NCI-H187 (cell line): ENCODE data around the gene CHST11.

ENCODE experiments used
- DNase-seq, 2 experiments: peaks; one replicate each; lab custom pipeline; 2025; lab: John Stamatoyannopoulos, UW

Gene CHST11

DNA sequence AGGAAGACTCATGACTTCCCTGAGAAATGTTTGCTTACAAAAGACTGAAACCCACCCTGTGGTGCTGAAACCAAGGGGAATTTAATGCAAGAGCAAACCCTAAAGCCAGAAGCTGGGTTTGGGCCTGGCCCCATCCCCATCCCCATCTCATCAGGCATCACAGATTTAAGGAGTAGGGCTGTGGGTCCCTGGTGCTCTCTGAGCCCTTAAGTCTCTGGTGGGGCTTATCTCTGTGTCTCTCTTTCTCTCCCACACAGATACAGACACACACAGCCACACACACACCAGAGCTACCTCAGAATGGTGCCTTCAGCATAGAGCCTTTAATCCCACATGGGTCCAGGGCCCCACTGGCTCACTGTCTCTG lies 264.3 kb downstream of the CHST11 start:
- no peak for DNase-seq

DNA sequence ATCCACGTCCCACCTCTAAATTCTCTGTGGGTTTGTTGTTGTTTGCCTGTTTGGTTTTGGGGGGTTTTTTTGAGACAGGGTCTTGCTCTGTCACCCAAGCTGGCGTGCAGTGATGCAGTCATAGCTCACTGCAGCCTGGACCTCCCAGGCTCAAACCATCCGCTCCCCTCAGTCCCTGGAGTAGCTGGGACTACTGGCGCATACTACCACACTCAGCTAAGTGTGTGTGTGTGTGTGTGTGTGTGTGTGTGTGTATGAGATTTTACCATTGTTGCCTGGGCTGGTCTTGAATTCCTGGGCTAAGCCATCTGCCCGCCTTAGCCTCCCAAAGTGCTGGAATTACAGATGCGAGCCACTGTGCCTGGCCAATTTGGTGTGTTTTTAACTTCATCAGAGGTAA lies 265.2 kb downstream of the CHST11 start:
- no peak for DNase-seq

DNA sequence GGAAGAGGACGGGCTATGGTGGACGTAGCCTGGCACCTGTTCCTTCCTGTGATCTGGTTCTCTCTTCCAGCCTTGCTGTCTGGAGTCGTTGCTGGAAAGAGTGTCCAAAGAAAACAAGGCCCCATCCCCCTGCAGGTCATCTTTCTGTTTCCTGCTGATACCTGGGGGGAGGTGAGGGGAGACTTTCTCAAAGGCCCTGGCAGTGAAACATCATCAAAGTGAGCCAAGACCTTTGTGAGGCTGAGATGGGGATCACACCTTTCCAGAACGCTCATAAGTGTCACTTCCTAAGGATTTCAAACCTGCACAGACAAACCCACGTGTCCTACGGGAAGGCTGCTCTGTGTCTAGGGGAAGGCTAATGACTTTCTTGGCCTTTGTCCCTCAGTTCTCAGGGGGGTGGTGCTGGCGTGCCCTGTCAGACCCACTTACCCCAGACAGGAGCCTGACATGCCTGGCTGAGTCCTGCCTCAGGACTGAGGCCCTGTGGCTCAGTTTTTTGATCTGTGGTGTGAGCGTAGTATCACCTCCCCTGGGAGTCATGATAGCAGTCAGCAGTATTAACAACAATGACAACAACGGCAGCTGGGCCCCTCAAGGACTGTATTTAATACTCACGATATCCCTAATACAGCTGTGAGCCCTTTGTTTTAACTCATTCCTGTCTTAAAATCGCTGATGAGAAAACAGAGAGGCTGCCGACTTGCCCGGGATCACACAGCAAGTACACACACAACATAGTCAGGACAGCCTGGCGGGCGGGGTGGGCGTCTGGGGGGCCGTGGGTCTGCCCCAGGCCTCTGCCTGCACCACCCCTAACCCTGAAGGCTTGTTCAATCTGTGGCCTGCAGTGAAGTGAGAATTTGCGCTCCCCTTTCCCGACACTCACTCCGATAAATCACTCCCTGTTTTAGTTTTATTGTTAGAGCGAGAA lies 266.1 kb downstream of the CHST11 start:
- no peak for DNase-seq

DNA sequence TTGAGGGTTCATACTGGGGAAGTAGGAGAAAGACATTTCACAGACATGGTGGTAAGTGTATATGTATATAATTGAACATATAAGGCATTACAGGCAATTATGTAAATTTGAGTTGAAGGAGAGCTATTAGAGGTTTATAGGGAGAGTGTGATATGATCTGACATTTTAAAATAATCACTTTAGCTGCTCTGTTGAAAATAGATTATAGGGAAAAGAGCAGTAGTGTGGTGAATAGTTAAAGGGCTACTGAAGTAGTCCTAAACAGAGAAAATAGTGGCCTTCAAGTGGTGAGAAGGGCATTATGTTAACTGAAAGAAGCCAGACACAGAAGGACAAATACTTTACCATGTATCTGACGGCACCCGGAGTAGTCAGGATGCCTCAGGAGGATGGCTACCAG lies 267.1 kb downstream of the CHST11 start:
- no peak for DNase-seq

DNA sequence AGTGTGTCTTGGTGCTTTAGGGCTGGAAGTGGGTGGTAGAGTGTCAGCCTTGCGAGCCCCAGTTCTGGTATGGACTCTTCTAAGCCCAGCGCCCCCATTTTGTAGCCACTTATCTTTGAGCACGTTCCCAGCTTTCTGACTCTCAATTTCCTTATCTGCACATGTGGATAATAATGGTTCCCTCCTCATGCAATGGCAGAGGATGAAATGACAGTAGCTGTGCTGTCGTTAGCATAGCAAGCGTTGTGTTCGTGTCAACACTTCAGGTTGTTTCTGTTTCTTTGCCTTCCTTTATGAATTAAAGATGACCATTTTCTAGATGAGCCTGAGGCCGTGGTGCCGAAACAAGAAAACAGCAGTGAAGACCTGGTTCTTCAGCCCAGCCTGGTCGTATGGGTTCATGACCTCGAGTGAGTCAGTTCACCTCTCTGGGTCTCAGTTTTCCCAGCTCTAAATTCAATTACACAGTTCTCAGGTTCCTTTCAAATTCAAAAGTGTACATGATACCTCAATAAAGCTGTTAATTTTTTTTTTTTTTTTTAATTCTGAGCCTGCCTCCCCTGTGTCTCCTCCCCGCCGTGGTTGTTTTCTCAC lies 268.3 kb downstream of the CHST11 start:
- no peak for DNase-seq

DNA sequence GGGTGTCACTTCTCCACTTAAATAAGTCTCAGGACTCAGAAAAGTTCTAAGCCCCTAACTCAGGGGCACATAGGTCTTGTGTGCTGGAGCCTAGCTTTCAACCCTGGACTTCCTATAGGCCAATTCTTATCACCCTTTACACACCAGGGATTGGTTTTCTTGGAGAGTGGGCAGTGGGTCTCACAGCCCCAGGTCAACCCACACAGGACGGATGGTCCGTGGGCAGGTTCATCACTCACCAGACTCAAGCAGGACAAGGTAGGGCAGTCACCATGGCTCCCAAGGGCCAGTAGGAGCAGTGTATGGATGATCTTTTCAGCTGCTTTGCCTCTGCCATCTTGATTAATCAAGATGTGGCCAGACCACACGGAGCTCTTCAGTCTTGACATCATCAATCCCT lies 268.9 kb downstream of the CHST11 start:
- no peak for DNase-seq

DNA sequence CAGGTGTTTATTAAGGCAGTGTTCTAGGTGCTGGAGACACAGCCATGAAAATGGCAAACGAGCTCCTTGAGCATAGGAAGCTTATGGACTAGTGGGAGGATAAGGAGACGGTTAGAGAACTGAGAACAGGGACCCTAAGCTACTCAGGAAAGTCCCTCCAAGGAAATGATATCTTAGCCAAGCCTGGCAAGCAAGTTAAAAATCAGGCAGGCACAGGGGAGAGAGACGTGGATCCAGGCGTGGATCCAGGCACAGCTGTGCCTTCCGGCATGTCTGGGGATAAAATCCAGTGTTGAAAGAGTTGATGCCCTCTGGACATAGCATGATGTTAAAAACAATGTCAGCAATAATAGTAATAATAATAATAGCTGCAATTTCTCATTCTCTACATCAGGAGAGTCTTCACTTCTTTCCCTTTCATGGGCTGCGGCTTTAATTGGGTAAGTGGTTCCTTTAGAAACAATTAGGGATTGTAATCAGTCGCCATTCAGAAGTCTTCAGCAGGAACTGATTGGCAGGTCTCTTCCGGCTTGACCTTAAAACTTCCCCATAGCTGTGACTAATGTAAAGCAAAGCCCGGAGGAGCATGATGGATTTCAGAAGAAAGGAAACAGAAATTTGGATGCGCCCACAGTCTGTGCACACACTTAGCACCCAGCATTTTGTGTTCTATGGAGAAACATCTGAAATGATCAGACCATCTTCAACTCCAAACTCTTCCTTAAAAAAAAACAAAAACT lies 271.1 kb downstream of the CHST11 start:
- DNase-seq: no peak

DNA sequence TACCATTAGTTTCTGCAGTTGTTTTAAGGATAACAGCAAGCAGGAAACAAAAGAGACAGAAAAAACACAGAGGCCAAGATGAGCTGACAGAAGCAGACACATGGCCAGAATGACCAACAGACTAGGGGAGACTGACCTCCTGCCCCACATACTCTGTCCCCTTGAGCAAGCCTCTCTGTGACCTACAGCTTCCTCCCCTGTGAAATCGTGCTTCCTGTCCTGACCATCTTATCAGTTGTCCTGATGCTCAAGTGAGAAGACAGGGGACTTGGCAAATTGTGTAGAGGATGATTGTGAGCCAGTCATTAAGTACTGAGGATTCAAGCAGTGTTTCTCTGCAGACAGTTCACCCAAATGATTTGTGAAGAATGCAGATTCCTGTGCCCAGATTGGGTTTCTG lies 272.3 kb downstream of the CHST11 start:
- DNase-seq: no peak

DNA sequence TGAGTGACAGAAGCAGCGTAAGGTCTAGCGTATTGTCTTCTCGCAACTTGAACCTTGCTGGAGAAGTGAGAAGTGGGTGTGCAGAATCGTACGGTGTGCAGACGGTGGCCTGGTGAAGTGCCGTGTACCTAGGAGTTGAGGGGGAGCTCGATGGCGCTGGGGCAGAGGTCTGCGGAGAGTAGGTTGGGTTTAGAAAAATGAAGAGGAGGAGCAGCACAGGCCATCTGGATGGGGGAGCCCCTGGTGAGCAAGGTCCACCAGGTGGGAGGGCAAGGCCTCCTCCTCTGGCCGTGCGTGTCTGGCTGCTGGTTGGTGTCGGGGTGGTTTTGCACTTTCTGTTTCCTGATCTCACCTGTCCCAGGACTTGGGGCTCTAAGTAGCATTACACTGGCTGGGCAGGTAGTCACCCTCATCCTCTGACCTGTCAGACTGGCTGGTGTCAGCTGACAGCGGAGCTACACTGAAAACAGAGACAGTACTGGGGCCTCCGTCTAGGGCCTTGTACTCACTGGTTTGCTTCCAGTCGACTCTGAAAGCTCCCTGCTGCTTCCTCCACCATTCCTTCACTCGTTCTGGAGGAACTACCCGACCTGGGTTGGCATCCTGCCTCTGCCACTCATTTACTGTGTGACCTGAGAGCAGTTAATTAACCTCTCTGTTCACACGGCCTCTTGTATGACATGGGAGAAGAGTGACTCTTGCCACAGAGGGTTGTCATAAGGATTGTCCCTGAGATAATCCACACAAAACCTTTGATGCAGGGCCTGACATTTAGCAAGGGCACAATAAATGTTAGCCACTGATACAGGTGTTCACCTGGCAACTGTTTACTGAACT lies 273.1 kb downstream of the CHST11 start:
- DNase-seq: no peak

DNA sequence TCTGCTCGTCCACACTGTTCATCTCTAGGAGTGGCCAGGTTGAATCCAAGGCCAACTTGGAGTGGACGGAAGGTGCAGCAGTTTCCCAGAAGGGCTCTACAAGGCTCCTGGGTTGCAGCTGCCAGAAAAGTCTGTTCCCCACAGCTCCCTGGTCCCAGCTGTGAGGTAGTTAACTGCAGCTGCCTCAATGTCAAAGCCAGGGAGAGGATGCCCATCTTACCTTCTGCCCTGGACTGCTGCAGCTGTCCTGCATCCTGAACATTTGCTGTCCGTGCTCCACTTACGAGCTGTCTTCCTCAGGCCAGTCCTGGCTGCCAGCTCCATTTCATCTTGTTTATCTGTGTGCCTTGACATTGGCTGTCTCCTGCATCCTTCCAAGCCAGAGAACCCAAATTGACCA lies 274.0 kb downstream of the CHST11 start:
- DNase-seq: no peak

DNA sequence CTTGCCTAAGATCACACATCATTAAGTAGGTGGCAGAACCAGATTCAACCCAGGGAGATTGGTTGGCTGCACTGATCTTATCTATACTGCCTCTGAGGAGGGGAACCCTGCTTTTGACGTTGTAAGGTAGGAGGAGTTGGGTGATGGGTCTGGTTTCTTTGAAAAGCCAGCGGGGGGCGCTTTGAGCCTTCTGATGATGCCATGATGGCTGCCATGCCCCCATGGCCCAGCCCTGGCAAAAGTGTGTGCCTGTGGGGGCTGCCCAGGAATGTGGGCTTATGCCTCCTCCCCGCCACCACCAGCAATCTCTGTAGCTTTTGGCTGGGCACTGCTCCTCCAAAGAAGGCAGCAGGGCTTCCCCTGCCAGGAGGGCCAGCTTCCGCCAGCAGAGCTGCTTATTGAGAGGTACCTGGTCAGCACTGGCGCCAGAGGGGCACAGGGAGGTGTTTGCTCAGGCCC lies 277.0 kb downstream of the CHST11 start:
- DNase-seq: no peak

DNA sequence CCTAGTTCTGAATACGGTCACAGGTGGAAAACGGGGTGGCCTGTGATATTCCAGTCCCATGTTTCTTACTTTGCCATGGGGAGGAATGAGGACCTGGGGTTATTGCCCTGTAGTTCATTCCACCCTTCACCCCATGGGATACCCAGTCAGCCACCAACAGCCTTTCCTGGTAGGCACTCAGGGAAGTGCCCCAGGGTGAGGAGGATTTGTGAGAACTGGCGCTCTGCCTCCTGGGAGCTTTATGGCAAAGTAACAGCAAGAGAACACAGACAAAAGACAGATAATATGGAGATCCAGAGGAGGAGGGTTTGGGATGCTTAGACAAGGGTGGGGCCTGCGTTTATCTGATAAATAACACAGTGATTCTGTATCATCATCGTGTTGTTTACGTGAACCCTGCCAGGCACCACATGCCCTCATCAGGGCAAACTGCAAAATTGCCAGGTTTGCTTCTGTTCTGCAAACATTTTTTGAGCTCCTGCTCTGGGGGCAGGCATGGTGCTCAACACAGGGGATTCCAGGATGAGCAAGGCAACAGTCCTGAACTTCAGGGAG lies 277.9 kb downstream of the CHST11 start:
- DNase-seq: no peak

DNA sequence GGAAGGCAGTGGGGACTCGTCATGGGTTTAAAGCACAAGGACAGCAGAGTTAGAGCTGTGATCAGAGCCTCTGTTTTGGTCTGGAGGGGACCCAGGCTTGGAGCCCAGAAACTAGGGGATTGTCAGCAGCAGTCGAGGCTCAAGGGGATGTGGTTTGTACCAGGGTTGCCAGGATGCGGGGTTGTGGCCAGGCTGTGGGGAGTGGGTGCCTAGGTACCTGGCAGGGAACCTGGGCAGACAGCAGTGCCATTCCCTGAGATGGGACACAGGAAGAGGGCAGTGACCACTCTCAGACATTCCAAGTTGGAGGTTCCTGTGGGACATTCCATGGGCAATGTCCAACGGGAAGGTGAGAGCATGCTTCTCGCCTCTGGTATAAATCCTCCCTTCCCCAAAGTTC lies 279.1 kb downstream of the CHST11 start:
- no peak for DNase-seq

DNA sequence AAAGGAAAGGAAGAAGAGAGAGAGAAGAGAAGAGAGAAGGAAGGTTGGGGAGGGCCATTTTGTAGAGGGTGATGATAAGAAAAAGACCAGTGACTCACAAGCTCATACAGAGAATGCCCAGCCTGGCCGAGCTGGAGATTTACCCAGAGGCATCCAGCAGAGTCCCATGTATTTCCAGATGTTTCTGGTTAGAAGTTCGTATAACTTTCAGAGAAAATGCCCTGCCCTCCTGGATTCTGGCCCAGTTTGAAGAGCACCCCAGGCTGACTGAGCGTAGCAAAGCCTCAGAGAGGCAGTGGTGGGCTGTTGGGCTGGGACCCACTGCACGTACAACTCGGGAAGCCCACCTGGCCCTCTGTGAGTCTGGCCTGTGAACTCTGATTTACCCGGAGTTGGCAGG lies 279.6 kb downstream of the CHST11 start:
- DNase-seq: no peak

DNA sequence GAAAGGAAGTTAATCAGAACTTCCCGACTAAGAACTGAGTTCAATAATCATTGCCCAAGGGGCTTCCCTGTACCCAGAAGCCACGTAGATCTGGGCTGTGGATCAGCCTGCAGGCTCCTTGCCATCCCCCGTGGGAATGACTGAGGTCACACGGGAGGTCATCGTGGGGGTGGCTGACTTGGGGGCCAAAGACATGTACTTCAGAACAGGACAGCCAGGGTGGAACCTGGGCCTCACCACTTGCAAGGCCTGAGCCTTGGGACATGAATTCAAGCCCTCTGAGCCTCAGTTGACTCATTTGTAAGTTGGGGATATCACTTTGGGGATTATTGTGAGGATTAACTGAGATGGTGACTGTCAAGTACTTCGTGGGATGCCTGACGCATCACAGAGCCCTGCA lies 280.4 kb downstream of the CHST11 start:
- DNase-seq: no peak

DNA sequence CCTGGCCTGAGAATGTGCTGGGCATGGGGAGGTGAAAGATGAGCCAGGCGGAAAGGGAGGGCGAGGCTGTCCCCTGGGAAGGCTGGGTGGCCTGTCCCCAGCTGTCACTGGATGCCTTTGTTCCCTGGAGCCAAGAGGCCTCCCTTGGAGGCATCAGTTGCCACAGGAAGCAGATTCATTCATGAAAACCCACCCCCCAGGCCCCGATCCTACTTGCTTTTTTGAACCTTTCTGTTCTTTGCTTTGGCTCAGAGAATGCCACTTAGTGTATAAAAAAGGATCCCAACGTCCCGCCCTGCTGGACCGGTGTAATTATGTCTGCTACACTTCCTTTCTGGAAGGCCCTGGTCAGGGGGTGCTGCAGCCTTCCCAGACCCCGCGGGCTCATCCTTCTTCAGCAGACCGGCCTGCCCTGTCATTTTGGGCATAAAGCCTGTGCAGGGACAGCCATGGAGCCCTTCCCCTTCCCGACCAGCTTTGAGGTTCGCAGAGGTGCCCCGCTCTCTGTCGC lies 281.1 kb downstream of the CHST11 start:
- peak; percentile 24 to 26 for DNase-seq

DNA sequence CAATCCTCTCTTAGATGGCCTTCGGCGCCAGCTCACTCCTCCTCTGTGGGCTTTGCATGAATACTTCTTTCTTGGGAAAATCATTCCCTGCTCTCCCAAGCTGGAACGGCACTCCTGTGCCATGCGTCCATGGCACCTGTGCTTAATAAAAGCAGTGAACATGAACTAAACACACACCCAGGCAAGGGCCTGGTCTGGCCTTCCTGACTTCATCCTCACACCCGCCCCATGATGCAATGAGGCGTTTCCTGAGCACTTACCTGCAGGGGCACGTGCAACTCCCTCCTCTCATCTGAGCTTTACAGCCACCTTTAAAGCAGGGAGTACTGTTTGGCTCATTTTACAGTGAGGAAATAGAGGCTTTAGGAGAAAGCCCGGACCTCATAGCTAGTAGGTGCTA lies 281.6 kb downstream of the CHST11 start:
- DNase-seq: peak; percentile 23 to 43

DNA sequence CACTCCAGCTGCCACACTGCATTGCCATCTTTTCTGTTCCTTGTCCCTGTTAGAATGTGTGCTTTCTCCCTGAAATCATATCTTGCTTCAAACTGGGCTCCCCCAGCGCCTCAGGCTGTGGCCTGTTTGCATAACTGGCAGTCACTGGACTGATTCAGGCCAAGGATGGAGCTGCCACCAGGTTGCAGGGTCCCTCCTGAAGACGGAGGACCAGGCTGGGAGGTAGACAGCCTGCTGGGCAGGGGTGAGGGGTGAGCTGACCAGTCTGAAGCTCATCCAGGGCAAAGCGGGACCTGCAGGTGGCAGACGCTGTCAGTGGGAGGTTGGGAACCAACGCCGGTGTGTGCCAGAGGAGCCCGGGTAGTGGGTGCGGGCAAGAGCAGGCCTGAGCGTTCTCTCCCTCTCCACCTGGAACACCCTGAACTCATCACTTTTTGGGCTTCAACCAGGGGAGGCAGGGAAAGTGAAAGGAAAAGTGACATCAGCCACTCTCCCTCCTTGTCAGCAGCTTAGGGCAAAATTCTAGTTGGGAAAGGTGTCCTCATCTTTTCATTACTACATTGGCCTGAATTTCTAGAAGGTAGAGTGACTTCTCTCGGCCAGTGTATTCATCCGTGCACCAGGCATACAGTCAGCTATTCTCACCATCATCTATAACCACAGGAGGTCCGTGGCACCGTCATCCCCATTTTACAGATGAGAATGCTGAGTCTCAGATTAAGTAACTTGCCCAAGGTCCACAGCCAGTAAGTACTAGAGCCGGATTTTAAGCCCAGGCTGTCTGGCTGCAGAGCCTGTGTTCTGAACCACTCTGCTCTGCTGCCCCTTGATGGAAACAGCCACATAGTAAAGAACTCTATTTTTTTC lies 282.3 kb downstream of the CHST11 start:
- DNase-seq: no peak

DNA sequence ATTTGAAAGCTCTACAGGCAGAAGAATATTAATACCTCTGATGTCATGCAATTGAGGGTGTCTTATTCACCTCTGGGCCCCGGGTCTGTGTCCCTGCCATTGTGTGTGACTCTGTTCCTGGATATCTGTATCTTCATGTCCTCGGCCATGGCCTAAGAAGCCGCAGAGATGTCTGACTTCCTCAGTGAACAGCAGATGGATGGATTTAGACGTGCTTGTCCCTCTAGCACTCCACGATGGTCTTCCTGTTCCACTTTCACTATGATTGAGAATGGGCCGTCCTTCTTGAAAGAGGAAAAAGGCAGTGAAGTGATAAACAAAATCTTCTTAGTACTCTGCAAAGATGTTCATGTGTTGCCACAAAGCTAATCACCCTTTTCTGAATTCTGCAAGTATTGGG lies 283.9 kb downstream of the CHST11 start:
- DNase-seq: no peak

DNA sequence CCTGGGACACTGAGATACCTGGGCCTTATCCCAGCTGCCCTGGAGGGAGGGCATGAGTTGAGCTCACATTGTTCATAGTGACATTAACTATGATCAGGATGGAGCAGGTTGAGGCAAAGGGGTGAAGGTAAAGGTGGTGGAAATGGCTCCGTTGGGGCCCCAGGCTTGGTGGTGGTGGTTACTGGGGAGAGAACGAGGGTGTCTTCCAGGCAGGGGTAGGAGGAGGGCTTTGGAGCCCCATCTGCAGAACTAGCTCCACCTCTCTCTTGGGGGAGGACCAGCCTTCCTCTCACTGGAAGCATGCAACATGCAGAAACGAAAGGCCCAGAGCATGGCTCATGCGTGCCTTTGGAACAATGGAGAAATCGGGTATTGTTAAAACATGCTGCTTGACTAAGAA lies 284.3 kb downstream of the CHST11 start:
- no peak for DNase-seq
